ENCODE measurements around the gene GFRA4. TPM values are rescaled to one million over a fixed set of nuclear protein-coding genes. Genes with fewer than 3 reads are reported as not detected.

The GFRA4 gene
- total and polyA plus RNA-seq, 7 donors: not detected

DNA sequence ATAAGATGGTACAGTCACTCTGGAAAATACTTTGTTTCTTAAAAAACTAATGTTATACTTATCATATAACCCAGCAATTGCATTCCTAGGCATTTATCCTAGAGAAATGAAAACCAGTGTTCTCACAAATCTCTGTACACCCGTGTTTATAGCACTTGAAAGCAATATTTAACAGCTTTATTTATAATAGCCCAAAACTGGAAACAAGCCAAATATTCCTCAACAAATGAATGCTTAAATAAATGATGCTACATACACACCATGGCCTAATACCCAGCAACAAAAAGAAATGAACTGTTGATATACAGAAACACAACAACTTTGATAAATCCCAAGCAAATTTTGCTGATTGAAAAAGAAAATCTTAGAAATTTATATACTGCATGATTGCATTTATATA lies 51.3 kb downstream of the GFRA4 start:
- intact Hi-C loops (cut with DNase I): no loop called here
- no peak overlapping the region for H3K27ac ChIP-seq
- WGBS, 3 donors: 51 to 72% (median 72%) methylated on average over 1 of the region's 1 CpG
- ATAC-seq (no peak), DNase-seq (no peak)
- no peak overlapping the region for H3K4me3 ChIP-seq
- H3K4me1 ChIP-seq: no peaks in the 10 kb centered on the region
- H3K9me3 ChIP-seq: no peaks in the 10 kb centered on the region
- TF ChIP-seq, protein P1, sequence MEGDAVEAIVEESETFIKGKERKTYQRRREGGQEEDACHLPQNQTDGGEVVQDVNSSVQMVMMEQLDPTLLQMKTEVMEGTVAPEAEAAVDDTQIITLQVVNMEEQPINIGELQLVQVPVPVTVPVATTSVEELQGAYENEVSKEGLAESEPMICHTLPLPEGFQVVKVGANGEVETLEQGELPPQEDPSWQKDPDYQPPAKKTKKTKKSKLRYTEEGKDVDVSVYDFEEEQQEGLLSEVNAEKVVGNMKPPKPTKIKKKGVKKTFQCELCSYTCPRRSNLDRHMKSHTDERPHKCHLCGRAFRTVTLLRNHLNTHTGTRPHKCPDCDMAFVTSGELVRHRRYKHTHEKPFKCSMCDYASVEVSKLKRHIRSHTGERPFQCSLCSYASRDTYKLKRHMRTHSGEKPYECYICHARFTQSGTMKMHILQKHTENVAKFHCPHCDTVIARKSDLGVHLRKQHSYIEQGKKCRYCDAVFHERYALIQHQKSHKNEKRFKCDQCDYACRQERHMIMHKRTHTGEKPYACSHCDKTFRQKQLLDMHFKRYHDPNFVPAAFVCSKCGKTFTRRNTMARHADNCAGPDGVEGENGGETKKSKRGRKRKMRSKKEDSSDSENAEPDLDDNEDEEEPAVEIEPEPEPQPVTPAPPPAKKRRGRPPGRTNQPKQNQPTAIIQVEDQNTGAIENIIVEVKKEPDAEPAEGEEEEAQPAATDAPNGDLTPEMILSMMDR (IDR thresholded peaks at IDR 0.05): no peak
- H3K36me3 ChIP-seq (ENCODE audit: insufficient read depth in 1 of 2, low read depth in 1 of 2): peaks cover 0 to 7% of the 10 kb centered on the region in 2 donors
- no peaks in the 10 kb centered on the region for H3K27me3 ChIP-seq (ENCODE audit: insufficient read depth in 3 of 3, low read length in 2 of 3)

Other genes starting within 250 kb of the GFRA4 start
- 10 to 100 TPM; 14.7 to 18.6 (median 16.8) TPM for gene ATRN, start 192.4 kb downstream of the GFRA4 start, total RNA-seq
- gene ATRN, start 192.4 kb downstream of the GFRA4 start, polyA plus RNA-seq: 1 to 10 TPM; 3.9 to 7.6 (median 5.4) TPM
- 1 to 10 TPM; 2.4 to 8.9 (median 3.1) TPM for gene ADAM33, start 18.6 kb upstream of the GFRA4 start, total RNA-seq
- gene ADAM33, start 18.6 kb upstream of the GFRA4 start, polyA plus RNA-seq: 1 to 10 TPM; 4.3 to 6.6 (median 4.6) TPM
- gene SIGLEC1, start 49.2 kb upstream of the GFRA4 start, total RNA-seq: 1 to 10 TPM; 2.3 to 6.2 (median 3.5) TPM
- gene SIGLEC1, start 49.2 kb upstream of the GFRA4 start, polyA plus RNA-seq: 1 to 10 TPM in 2 of 3 donors, under 1 TPM in 1; 0.98 to 2.6 (median 1.3) TPM
- 1 to 10 TPM; 5.7 to 9.7 (median 8.2) TPM for gene HSPA12B, start 69.3 kb upstream of the GFRA4 start, total RNA-seq
- gene HSPA12B, start 69.3 kb upstream of the GFRA4 start, polyA plus RNA-seq: 1 to 10 TPM; 4.0 to 7.6 (median 7.5) TPM
- 10 to 100 TPM; 11.9 to 16.0 (median 13.4) TPM for gene ADISSP, start 104.4 kb upstream of the GFRA4 start, total RNA-seq
- 10 to 100 TPM; 10.7 to 24.7 (median 15.4) TPM for gene ADISSP, start 104.4 kb upstream of the GFRA4 start, polyA plus RNA-seq
- under 1 TPM in 1 of 4 donors, not detected in 3; 0.13 TPM for gene SPEF1, start 118.0 kb upstream of the GFRA4 start, total RNA-seq
- 1 to 10 TPM in 1 of 3 donors, under 1 TPM in 2; 0.12 to 1.7 (median 0.35) TPM for gene SPEF1, start 118.0 kb upstream of the GFRA4 start, polyA plus RNA-seq
- 100 to 1,000 TPM in 1 of 4 donors, 10 to 100 TPM in 3; 74.3 to 129 (median 97.8) TPM for gene CENPB, start 123.3 kb upstream of the GFRA4 start, total RNA-seq
- 100 to 1,000 TPM in 2 of 3 donors, 10 to 100 TPM in 1; 84.0 to 144 (median 116) TPM for gene CENPB, start 123.3 kb upstream of the GFRA4 start, polyA plus RNA-seq
- 1 to 10 TPM; 7.1 to 9.1 (median 8.4) TPM for gene CDC25B, start 132.9 kb upstream of the GFRA4 start, total RNA-seq
- 1 to 10 TPM; 5.1 to 6.8 (median 6.6) TPM for gene CDC25B, start 132.9 kb upstream of the GFRA4 start, polyA plus RNA-seq
- 10 to 100 TPM; 11.8 to 17.5 (median 12.1) TPM for gene AP5S1, start 157.1 kb upstream of the GFRA4 start, total RNA-seq
- gene AP5S1, start 157.1 kb upstream of the GFRA4 start, polyA plus RNA-seq: 10 to 100 TPM; 11.0 to 25.2 (median 12.9) TPM
- gene MAVS, start 183.4 kb upstream of the GFRA4 start, total RNA-seq: 10 to 100 TPM; 49.7 to 61.3 (median 50.7) TPM
- gene MAVS, start 183.4 kb upstream of the GFRA4 start, polyA plus RNA-seq: 10 to 100 TPM; 14.0 to 32.4 (median 19.2) TPM
- gene PANK2, start 226.0 kb upstream of the GFRA4 start, total RNA-seq: 10 to 100 TPM; 12.6 to 20.5 (median 17.3) TPM
- 10 to 100 TPM in 2 of 3 donors, 1 to 10 TPM in 1; 9.7 to 32.9 (median 18.6) TPM for gene PANK2, start 226.0 kb upstream of the GFRA4 start, polyA plus RNA-seq